HG03196 (cell line): Measurements from ENCODE around the gene RYR2.
"Not testable (repeated sequence)": the region's sequence is repeated elsewhere in the genome, so short reads cannot be mapped to it uniquely, and the experiment has no call there.

ENCODE experiments used
- ATAC-seq: cut with Tn5 transposase; IDR thresholded peaks from one replicate; pipeline ENCODE4 v1.9.1; 2021; ENCODE audit not compliant: unreplicated experiment

RYR2 gene

GRCh38 chr1:237141502-237141901 is 99.5 kb downstream of the RYR2 start:
- ATAC-seq = no peak

DNA sequence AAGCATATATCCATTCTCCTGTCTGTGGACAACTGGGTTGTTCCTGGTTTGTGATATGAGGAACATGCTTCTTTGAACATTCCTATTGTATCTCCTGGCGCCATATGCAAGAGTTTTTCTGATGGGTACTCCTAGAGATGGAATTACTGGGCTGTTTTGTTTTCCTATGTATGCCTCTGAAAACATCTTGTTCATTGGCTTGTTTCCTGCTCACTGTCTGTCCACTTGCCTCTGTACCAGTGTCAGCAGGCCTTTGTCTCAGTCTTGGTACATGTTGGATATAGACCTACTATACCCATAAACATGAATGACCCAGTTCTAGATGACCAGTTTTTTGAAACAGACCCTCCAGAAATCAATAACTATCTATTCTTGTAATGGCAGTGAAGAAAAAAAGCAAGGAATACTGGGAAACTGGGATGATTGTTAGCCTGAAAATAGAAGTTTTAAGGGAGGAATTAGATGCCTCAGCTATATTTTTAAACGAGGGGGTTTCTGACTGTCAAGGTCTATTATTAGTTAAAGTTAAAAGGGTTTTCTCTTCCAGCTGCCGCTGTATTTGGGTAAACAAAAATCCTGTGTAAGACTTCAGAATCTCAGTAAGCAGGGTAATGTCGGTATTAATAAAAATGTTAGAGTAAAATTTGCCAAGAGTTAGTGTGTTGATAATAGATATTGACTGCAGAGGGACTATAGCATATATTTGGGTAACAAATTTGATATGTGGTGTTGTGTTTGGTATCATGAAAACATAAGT is 103.6 kb downstream of the RYR2 start:
- no peak for ATAC-seq

- ATAC-seq = no peak
Measured at GRCh38 chr1:237146241-237146640, 104.3 kb downstream of the RYR2 start.

DNA sequence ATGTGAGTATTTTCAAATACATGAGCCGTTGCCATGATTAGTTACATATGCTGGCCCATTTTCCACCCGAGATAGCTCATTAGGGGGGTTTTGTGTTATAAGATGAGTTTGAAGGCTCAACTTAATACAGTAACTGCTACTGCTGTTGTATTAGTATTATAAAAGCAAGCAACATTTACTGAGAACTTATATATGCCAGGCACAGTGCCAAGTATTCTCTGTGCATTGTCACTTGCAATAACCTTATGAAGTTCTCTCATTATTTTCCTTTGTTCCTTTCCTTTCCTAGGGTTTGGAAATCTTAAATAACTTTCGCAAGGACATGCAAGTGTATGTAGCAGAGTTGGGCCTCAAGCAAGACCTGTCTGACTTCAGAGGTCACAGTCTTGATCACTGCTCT is 107.9 kb downstream of the RYR2 start:
- no peak for ATAC-seq

DNA sequence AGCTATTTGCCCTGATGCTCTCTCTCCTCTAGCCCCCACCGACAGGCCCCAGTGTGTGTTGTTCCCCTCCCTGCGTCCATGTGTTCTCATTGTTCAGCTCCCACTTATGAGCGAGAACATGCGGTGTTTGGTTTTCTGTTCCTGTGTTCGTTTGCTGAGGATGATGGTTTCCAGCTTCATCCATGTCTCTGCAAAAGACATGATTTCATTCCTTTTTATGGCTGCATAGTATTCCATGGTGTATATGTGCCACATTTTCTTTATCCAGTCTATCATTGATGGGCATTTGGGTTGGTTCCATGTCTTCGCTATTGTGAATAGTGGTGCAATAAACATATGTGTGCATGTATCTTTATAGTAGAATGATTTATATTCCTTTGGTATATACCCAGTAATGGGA is 110.0 kb downstream of the RYR2 start:
- ATAC-seq = not testable (repeated sequence)

- no peak for ATAC-seq
Measured at GRCh38 chr1:237152506-237153335, 110.7 kb downstream of the RYR2 start.

- ATAC-seq = no peak
Measured at GRCh38 chr1:237154157-237154556, 112.2 kb downstream of the RYR2 start.

DNA sequence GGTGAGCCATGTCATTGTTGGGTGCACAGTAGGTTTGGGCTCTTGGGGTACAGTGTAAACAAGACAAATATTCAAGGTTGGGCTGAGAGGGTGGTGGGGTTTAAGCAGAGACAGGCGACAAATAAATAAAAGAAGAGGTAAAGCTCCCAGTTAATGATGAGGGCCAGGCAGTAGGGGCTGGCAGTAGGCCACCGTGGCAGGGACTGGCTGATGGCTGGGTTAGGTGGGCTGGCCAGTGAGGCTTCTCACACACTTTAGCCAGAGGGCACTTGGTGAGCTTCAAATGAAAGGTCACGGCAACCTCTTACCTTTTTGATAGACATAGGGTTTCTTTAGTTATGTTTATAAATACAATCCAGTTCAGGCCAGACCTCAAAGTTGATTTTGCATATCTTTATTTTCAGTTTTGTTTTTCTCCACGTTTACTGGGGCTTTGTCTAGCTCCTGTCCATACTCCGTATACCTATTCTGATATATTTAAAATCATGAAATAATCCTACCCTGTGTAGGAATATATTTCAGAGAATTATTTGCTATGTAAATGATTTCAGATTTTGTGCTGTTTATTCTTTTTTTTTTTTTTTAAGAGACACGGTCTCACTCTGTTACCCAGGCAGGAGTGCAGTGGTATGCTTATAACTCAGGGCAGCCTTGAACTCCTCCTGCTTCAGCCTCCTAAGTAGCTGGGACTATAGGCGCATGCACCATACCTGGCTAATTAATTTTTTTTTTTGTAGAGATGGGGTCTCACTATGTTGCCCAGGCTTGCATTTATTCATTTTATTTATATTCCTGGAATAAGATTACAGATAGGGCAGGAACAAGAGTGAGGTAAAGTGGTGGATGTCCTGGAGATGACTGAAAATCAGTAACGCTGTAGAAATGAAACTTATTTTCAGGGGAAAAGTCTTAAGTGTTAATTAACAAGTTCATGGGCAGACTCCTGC is 122.7 kb downstream of the RYR2 start:
- no peak for ATAC-seq

DNA sequence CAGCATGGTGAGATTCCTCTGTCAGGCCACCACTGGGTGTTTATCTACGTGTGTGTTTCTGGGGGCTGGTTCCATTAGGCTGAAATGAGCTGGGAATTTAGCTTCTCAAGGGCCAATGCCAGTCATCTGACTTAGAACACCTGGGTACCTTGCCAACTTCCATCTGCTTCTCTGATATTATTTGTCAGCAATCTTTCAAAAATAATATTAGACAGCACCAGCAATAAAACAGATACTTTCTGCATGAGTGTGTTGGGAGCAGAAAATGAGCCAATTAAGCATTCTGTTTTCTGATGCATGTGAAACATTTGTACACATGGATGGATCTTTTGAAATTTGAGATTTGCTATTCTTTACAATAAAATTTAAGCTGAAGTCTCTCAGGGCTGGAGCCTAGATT is 124.1 kb downstream of the RYR2 start:
- ATAC-seq = no peak

DNA sequence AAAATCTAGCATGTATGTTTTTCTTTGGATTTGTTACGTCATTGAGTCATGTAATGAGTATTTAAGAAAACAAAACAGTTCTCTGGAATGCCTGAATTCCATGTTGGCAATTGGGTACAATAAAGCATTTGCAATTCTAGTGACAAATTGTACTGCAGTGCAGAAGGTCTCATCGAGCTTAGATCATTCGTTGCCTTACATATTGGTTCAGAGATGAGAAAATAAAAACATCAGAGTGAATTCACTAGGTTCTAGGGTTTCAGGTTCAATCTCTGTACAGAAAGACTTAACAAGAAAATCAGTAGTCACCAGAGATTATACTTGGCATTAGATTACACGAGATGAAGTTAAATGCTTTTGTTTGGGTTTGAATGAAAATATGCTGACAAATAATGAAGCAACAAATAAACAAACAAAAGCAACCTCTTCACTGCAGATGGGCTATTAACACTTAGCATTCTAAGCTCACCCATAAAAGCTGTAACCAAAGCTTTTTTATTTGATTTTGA is 124.7 kb downstream of the RYR2 start:
- ATAC-seq = no peak

- no peak for ATAC-seq
Measured at GRCh38 chr1:237170149-237170548, 128.2 kb downstream of the RYR2 start.

DNA sequence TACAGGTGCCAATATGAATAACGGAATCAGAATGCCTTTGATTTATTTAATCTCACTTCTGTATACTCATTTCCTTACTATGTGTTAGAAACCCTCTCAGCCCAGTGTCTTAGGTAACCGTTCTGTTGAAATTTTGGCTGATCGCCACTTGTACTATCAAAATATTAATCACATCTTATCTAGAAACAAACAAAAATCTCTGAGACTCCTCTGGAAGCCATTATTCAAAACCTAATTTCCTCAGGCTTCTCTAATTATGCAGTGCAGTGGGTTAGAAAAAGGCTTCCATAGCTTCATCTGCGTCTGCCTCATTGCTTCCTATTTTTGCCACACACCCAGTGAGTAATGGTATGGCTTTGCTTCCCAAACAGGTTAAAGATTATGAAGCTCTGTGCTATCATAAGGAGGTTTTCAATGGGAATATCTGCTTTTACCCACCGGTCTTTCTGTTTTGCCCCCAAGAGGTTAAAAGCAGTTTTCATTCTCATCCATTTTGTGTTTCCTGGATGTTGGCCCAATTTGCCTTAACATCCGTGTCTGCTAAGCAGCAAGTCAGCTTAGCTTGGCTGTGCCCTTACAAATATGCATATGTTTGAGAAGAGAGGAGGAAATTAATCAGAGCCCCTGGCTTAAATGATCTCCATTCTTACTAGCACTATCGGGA is 129.6 kb downstream of the RYR2 start:
- ATAC-seq = no peak

GRCh38 chr1:237172118-237172485 is 130.1 kb downstream of the RYR2 start:
- no peak for ATAC-seq

DNA sequence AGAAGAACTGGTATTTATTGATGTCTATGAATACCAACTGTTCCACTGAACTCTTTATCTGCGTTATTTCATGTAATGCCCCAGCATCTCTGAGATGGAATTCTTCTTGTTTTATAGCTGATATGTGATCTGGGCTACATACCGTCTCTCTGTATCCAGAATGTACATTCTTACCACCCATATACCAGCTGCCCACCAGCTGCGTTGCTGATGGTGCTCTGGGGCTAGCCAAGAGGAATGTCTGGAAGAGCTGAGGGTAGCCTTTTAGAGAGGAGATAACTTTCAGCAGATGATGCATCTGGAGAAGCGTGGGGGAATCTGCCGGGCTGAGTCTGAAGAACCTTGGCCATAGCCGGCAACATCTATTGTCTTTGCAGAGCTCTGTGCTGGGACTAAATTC is 137.5 kb downstream of the RYR2 start:
- no peak for ATAC-seq

- no peak for ATAC-seq
Measured at GRCh38 chr1:237180256-237180655, 138.3 kb downstream of the RYR2 start.

GRCh38 chr1:237181743-237182317 is 139.8 kb downstream of the RYR2 start:
- no peak for ATAC-seq

DNA sequence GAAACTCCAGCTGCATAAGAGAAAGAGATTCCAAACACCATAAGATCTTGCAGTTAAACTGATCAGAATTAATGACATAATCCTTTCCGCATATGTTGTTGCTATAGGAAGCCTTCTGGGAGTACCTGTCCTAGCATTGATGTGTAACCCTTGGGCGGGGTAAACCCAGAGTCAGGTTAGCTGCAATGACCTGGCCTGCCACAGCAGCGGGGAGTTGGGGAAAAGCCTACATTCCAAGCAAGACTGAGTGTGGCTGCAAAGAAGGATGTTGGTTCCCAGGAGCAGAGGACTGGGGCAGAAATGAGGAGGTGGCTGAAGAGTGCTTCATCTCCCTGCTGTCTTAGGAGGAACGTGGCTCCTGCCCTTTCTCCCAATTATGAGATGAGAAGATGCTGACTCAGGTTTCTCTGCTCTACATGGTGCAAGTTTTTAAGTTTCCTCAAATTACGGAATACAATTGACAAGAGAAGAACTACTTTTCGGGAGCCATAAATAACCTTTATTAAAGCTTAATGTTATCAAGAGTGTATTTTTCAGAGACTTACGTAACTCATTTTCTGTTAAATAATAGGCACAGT is 142.1 kb downstream of the RYR2 start:
- no peak for ATAC-seq

DNA sequence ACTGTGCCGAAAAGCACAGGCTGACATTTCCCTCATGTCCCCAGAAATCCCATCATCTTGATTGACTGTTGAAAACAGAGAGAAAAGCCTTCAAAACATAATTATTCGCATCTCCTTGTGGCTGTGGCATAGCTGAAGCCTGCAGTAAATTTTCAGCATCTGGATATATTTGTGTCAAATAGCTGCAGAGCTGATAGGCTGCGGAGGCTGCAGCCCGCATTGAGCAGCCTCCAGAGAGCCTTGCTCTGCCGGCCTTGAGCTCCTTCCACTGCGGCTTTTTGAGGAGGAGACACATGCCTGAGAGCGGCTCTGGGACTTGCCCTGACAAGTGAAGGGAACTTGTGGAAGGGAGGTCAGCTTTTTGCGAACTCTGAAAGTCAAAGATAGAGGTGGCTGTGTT is 144.7 kb downstream of the RYR2 start:
- no peak for ATAC-seq

DNA sequence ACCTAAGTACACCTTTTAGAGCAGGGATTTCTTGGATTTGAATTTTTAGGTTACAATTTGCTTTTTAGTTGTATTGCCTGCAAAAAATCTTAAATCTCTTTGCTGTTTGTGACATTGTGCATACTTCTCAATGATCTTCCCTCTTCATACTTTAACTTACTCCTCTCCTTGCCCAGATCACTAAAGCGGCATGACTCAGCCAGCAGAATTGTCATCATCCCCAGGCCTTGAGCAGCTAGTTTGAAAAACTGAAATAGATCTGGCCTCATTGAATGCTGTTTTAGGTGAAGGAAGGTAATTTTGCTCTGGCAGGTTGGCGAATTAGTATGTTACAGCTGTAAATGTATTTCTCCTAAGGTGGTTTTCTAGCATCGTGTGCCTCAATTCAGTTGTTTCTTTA is 145.9 kb downstream of the RYR2 start:
- no peak for ATAC-seq

GRCh38 chr1:237191403-237191802 is 149.4 kb downstream of the RYR2 start:
- ATAC-seq = no peak
